Effector CD8-positive, alpha-beta T cell (primary cell): Measurements from ENCODE around the gene TRIM74.
"Not testable (repeated sequence)": the region's sequence is repeated elsewhere in the genome, so short reads cannot be mapped to it uniquely, and the experiment has no call there.

Experiments
- DNase-seq: peaks from one replicate; lab custom pipeline; 2025; lab: John Stamatoyannopoulos, UW
- total RNA-seq, 4 experiments: gene quantifications; one replicate each; lab custom pipeline; 2026; lab: John Stamatoyannopoulos, UW

Gene TRIM74
- 0 to 1.8 (median 0.52) reads per million in 4 experiments for total RNA-seq

GRCh38 chr7:72968980-72969516, at the start of gene TRIM74:
Gene TRIM74 (minus strand): TSS chr7:72969466. CDS start chr7:72966157, 3,309 bp downstream.
- DNase-seq, result not testable (repeated sequence)

- not testable (repeated sequence) for DNase-seq
Measured at GRCh38 chr7:73006491-73006890, 37.2 kb upstream of the TRIM74 start.

GRCh38 chr7:73005693-73006447, 36.6 kb upstream of the TRIM74 start:
- DNase-seq, result not testable (repeated sequence)

GRCh38 chr7:73005356-73005692, 36.1 kb upstream of the TRIM74 start:
- not testable (repeated sequence) for DNase-seq

- not testable (repeated sequence) for DNase-seq
Measured at GRCh38 chr7:72997887-72998468, 28.7 kb upstream of the TRIM74 start.

- not testable (repeated sequence) for DNase-seq
Measured at GRCh38 chr7:72997447-72997846, 28.2 kb upstream of the TRIM74 start.

- not testable (repeated sequence) for DNase-seq
Measured at GRCh38 chr7:72995484-72995883, 26.2 kb upstream of the TRIM74 start.

- DNase-seq, result not testable (repeated sequence)
Measured at GRCh38 chr7:72990146-72990913, 21.1 kb upstream of the TRIM74 start.

- not testable (repeated sequence) for DNase-seq
Measured at GRCh38 chr7:72982084-72982483, 12.8 kb upstream of the TRIM74 start.

- not testable (repeated sequence) for DNase-seq
Measured at GRCh38 chr7:72980382-72980781, 11.1 kb upstream of the TRIM74 start.

- DNase-seq, result not testable (repeated sequence)
Measured at GRCh38 chr7:72976434-72976833, 7.2 kb upstream of the TRIM74 start.

- DNase-seq, result not testable (repeated sequence)
Measured at GRCh38 chr7:72975656-72976286, 6.5 kb upstream of the TRIM74 start.

- not testable (repeated sequence) for DNase-seq
Measured at GRCh38 chr7:72974781-72975180, 5.5 kb upstream of the TRIM74 start.

GRCh38 chr7:72971505-72971904, 2.2 kb upstream of the TRIM74 start:
- not testable (repeated sequence) for DNase-seq

- not testable (repeated sequence) for DNase-seq
Measured at GRCh38 chr7:72969688-72970087, 422 bp upstream of the TRIM74 start.

- not testable (repeated sequence) for DNase-seq
Measured at GRCh38 chr7:72966892-72967291, 2.4 kb downstream of the TRIM74 start.

- DNase-seq, result not testable (repeated sequence)
Measured at GRCh38 chr7:72965186-72965975, 3.9 kb downstream of the TRIM74 start.

- not testable (repeated sequence) for DNase-seq
Measured at GRCh38 chr7:72963056-72963455, 6.2 kb downstream of the TRIM74 start.

- DNase-seq, result not testable (repeated sequence)
Measured at GRCh38 chr7:72961346-72961650, 8.0 kb downstream of the TRIM74 start.

GRCh38 chr7:72960626-72961345, 8.5 kb downstream of the TRIM74 start:
- DNase-seq, result not testable (repeated sequence)
